IMR-90 (cell line): ENCODE results near the gene NR1D2. TPM values are rescaled to one million over a fixed set of nuclear protein-coding genes. Genes with fewer than 3 reads are reported as not detected.

Experiments used
- ATAC-seq: fragments of 200-7000 bp; cut with Tn5 transposase; 2 replicates; pipeline ENCODE4 v1.9.1; 2020; ENCODE audit warnings: low read depth, mild to moderate bottlenecking, moderate library complexity
- BruUV-seq: library from RNA; stranded (reverse); fragments of 400-500 nt; replicated peaks from 2 replicates; lab custom pipeline; 2021; lab: Mats Ljungman, UMichigan
- CTCF ChIA-PET: fragments of 300-600 bp; formaldehyde crosslinking; extraction: SDS; loops from one replicate; lab custom pipeline; 2021; ENCODE audit warnings: antibody characterized with exemption; lab: Yijun Ruan, JAX
- POLR2A ChIA-PET: fragments of 300-600 bp; sonication (Branson Sonifier 250); formaldehyde crosslinking; loops from one replicate; lab custom pipeline; 2022; ENCODE audit warnings: antibody characterized with exemption; ENCODE audit not compliant: unreplicated experiment; lab: Charles Lee
- DNase-seq: peaks from one replicate; pipeline ENCODE4 v3.0.0; 2013
- H2AFZ ChIP-seq: replicated peaks from 2 replicates; pipeline ENCODE3; 2013; ENCODE audit warnings: low read length, mild to moderate bottlenecking; ENCODE audit not compliant: poor library complexity
- H2AK5ac ChIP-seq: 2 replicates; pipeline ENCODE4 v1.6.1; 2013; ENCODE audit warnings: low read depth, low read length, inconsistent platforms
- H2AK9ac ChIP-seq: replicated peaks from 2 replicates; pipeline ENCODE3; 2013; ENCODE audit warnings: mild to moderate bottlenecking, low read depth, low read length, moderate library complexity; ENCODE audit not compliant: poor library complexity
- H2BK120ac ChIP-seq: 2 replicates; pipeline ENCODE4 v1.6.1; 2013; ENCODE audit warnings: low read depth, low read length, inconsistent platforms
- H2BK15ac ChIP-seq: 3 replicates; pipeline ENCODE4 v1.6.1; 2013; ENCODE audit warnings: low read depth, low read length, inconsistent platforms
- H2BK20ac ChIP-seq: 2 replicates; pipeline ENCODE4 v1.6.1; 2013; ENCODE audit warnings: low read depth, mild to moderate bottlenecking, inconsistent platforms, low read length, moderate library complexity
- H2BK5ac ChIP-seq: 2 replicates; pipeline ENCODE4 v1.6.1; 2013; ENCODE audit warnings: mild to moderate bottlenecking, low read depth, low read length, inconsistent platforms; ENCODE audit not compliant: poor library complexity, severe bottlenecking
- H3K14ac ChIP-seq: replicated peaks from 2 replicates; pipeline ENCODE4 v1.6.1; 2013; ENCODE audit warnings: low read depth, low read length, inconsistent platforms
- H3K18ac ChIP-seq: 2 replicates; pipeline ENCODE4 v1.6.1; 2013; ENCODE audit warnings: low read depth, low read length, control low read depth
- H3K23ac ChIP-seq: 2 replicates; pipeline ENCODE4 v1.6.1; 2013; ENCODE audit warnings: low read depth, low read length, inconsistent platforms
- H3K27ac ChIP-seq: 2 replicates; pipeline ENCODE4 v1.5.1; 2013; ENCODE audit warnings: mild to moderate bottlenecking, control low read depth, low read length; ENCODE audit not compliant: insufficient read depth
- H3K27me3 ChIP-seq: 2 replicates; pipeline ENCODE4 v1.6.1; 2013; ENCODE audit warnings: low read length; ENCODE audit not compliant: control insufficient read depth, insufficient read depth
- H3K36me3 ChIP-seq: 2 replicates; pipeline ENCODE4 v1.6.1; 2013; ENCODE audit warnings: low read length, mixed read lengths; ENCODE audit not compliant: control insufficient read depth, insufficient read depth
- H3K4ac ChIP-seq: 2 replicates; pipeline ENCODE4 v1.6.1; 2013; ENCODE audit warnings: low read depth, low read length, inconsistent platforms
- H3K4me1 ChIP-seq: 2 replicates; pipeline ENCODE4 v1.6.1; 2013; ENCODE audit warnings: low read length, mixed read lengths; ENCODE audit not compliant: control insufficient read depth, insufficient read depth
- H3K4me2 ChIP-seq: 2 replicates; pipeline ENCODE4 v1.6.1; 2013; ENCODE audit warnings: low read depth, mild to moderate bottlenecking, control low read depth, low read length, moderate library complexity
- H3K4me3 ChIP-seq: 2 replicates; pipeline ENCODE4 v1.5.1; 2013; ENCODE audit warnings: low read depth, mild to moderate bottlenecking, control low read depth, low read length, moderate library complexity; ENCODE audit not compliant: insufficient read depth
- H3K56ac ChIP-seq: 2 replicates; pipeline ENCODE4 v1.6.1; 2013; ENCODE audit warnings: low read length, inconsistent platforms; ENCODE audit not compliant: insufficient read depth; ENCODE audit errors: extremely low read depth
- H3K79me1 ChIP-seq, 2 experiments: 2 replicates each; pipeline ENCODE4 v1.6.1; 2013; ENCODE audit warnings: low read length in 2 of 2, inconsistent platforms in 1 of 2, low read depth in 1 of 2
- H3K9ac ChIP-seq: 2 replicates; pipeline ENCODE4 v1.6.1; 2013; ENCODE audit warnings: low read depth, low read length, control low read depth
- H3K9me1 ChIP-seq: 2 replicates; pipeline ENCODE4 v1.6.1; 2013; ENCODE audit warnings: low read length, inconsistent platforms; ENCODE audit not compliant: insufficient read depth
- H3K9me3 ChIP-seq: 2 replicates; pipeline ENCODE4 v1.6.1; 2013; ENCODE audit warnings: low read length; ENCODE audit not compliant: control insufficient read depth, insufficient read depth
- H4K20me1 ChIP-seq: 2 replicates; pipeline ENCODE4 v1.6.1; 2013; ENCODE audit warnings: low read length, inconsistent platforms; ENCODE audit not compliant: insufficient read depth
- H4K5ac ChIP-seq: 2 replicates; pipeline ENCODE4 v1.6.1; 2013; ENCODE audit warnings: mild to moderate bottlenecking, low read depth, low read length, control low read depth
- H4K8ac ChIP-seq, 2 experiments: 2 replicates each; pipeline ENCODE4 v1.6.1; 2013; ENCODE audit warnings: low read depth in 2 of 2, low read length in 2 of 2, control low read depth in 1 of 2, inconsistent platforms in 1 of 2
- H4K91ac ChIP-seq: 2 replicates; pipeline ENCODE4 v1.6.1; 2013; ENCODE audit warnings: low read depth, low read length, inconsistent platforms; ENCODE audit not compliant: insufficient read depth
- CEBPB ChIP-seq: IDR thresholded peaks from 2 replicates; pipeline ENCODE4 v1.6.1; 2012; ENCODE audit warnings: low read depth, low read length, improper control_type of control experiment
- CHD1 ChIP-seq: IDR thresholded peaks from 2 replicates; pipeline ENCODE4 v1.6.1; 2012; ENCODE audit warnings: low read depth, low read length, improper control_type of control experiment
- POLR2A ChIP-seq: IDR thresholded peaks from 2 replicates; pipeline ENCODE4 v1.6.1; 2012; ENCODE audit warnings: mild to moderate bottlenecking, low read depth, low read length
- RAD21 ChIP-seq: IDR thresholded peaks from 2 replicates; pipeline ENCODE4 v1.6.1; 2012; ENCODE audit warnings: low read length, improper control_type of control experiment
- RCOR1 ChIP-seq: IDR thresholded peaks from 2 replicates; pipeline ENCODE4 v1.6.1; 2012; ENCODE audit warnings: mild to moderate bottlenecking, low read length, improper control_type of control experiment; ENCODE audit not compliant: insufficient replicate concordance
- RFX5 ChIP-seq: IDR thresholded peaks from 2 replicates; pipeline ENCODE4 v1.8.0; 2012; ENCODE audit warnings: low read depth, mild to moderate bottlenecking, low read length, moderate library complexity
- SMC3 ChIP-seq: fragments of 150-350 bp; IDR thresholded peaks from 2 replicates; pipeline ENCODE4 v1.6.1; 2016; ENCODE audit warnings: low read depth, mild to moderate bottlenecking, antibody characterized with exemption, low read length, moderate library complexity
- WGBS, 2 experiments: methylation state at CpG; one replicate each; pipeline versions ENCODE4 v1.1.5 to v1.1.7; 2013; ENCODE audit warnings: missing lambda C conversion rate in 2 of 2; ENCODE audit not compliant: insufficient read length in 1 of 2; ENCODE audit errors: extremely low coverage in 2 of 2; 5-methylcytosine and 5-hydroxymethylcytosine counted together
- dilution Hi-C: fragments of 300-500 bp; cut with HindIII; formaldehyde crosslinking; loops from one replicate; pipeline ENCODE4 v1.14.3; 2018; ENCODE audit warnings: low sequenced_read_pairs; ENCODE audit not compliant: unreplicated experiment
- in situ Hi-C: fragments of 300-500 bp; cut with MboI; formaldehyde crosslinking; loops from 3 replicates; pipeline ENCODE4 v1.14.3; 2019; ENCODE audit warnings: low sequenced_read_pairs, inconsistent platforms, mixed read lengths
- intact Hi-C: fragments of 100-400 bp; cut with micrococcal nuclease; formaldehyde crosslinking; loops from 2 replicates; pipeline ENCODE4 v1.10.0; 2022
- polyA plus RNA-seq, 3 experiments: library from polyadenylated mRNA; depleted of rRNA; stranded (reverse); fragments of >200 nt; gene quantifications; 2 replicates each; pipeline ENCODE4 v1.2.3, GENCODE V29; 2012; ENCODE audit warnings: low replicate concordance in 1 of 3
- total RNA-seq: library from RNA; depleted of rRNA; stranded (reverse); fragments of >200 nt; gene quantifications from 2 replicates; pipeline ENCODE4 v1.2.3, GENCODE V29; 2012
- TF ChIP-seq, protein P1 (sequence below): conservative IDR thresholded peaks from 2 replicates; pipeline ENCODE4 v1.5.1; 2012; ENCODE audit warnings: mild to moderate bottlenecking, low read depth, low read length, improper control_type of control experiment
- TF ChIP-seq, protein P2 (sequence below): fragments of 150-350 bp; IDR thresholded peaks from 2 replicates; pipeline ENCODE4 v1.6.1; 2017; ENCODE audit warnings: mild to moderate bottlenecking, antibody characterized with exemption, low read length, low read depth

NR1D2 gene
- total and polyA plus RNA-seq, 2 of the 4 experiments (the other 2 are of a cell fraction) = 8.1 to 41.0 TPM

DNA sequence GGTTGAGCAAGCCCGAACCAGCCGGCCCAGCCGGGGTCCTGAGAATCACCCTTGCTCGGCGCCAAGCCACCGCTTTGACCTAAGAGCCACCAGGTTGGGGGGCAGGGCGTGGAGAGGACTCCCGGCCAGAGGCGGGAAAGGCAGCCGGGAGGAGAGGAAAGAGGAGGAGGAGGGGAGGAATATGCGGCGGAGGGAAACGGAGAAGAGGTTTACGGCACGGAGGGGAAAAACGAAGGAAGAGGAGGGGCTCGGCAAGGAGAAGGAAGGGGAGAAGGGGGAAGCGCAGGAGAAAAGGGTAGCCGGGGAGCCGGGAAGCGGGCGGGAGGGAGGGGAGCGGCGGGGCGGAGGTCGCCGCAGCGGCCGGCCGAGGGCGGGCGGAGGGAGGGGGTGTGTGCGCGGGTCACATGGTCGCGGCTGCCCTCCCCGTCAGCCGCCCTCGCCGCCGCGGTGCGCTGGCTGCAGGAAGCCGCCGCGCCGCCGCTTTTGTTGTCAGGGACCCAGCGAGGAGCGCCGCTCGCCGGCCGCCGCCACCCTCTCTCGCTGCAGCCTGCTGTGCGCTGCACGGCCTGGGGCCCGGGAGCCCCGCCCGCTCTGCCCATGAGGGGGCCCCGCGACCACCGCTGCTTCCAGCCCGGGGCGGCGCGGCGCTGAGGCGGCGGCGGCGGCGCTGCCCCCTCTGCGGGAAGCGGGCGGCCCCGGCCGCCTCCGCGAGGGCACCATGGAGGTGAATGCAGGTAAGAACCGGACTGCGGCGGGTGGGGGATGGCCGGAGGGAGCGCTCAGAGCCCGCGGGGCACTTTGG, at the start of gene NR1D2 (continued):
- no peak for TF ChIP-seq SMC3
- TF ChIP-seq, protein P1, sequence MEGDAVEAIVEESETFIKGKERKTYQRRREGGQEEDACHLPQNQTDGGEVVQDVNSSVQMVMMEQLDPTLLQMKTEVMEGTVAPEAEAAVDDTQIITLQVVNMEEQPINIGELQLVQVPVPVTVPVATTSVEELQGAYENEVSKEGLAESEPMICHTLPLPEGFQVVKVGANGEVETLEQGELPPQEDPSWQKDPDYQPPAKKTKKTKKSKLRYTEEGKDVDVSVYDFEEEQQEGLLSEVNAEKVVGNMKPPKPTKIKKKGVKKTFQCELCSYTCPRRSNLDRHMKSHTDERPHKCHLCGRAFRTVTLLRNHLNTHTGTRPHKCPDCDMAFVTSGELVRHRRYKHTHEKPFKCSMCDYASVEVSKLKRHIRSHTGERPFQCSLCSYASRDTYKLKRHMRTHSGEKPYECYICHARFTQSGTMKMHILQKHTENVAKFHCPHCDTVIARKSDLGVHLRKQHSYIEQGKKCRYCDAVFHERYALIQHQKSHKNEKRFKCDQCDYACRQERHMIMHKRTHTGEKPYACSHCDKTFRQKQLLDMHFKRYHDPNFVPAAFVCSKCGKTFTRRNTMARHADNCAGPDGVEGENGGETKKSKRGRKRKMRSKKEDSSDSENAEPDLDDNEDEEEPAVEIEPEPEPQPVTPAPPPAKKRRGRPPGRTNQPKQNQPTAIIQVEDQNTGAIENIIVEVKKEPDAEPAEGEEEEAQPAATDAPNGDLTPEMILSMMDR = no peak

DNA sequence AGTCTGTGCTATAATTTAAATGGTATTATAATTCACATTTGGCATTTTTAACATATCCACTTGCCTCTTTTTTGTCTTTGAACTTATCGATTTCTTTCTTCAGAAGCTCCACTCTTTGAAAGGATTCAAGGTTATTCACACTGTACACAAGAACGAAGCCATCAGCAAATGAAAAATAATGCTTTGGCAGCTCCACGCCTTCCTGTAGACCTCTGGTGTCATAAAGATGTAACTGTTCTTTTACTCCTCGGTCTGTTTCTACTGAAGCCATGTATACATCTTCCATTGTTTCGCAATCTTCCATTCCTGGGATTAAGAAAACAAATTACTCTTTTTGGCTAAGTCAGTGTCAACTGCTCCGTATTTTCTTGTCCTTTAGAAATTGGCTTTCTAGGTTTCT, 44.3 kb upstream of the NR1D2 start:
- no peak overlapping the region for H3K4ac ChIP-seq
- no peak overlapping the region for H4K91ac ChIP-seq
- WGBS, 2 experiments = no CpG with 5 or more reads among the region's 6 CpGs
- no peak overlapping the region for H2BK120ac ChIP-seq
- H3K4me1 ChIP-seq = peaks cover 2% of the 10 kb centered on the region; the same call in 1 of the 2 replicates
- no peak overlapping the region for H2BK5ac ChIP-seq
- CTCF ChIA-PET = interaction anchor here (0.6 kb wide), 1 partner anchor 9 kb away, joined by 3 read pairs; no protein-coding TSS in a partner anchor
- H4K8ac ChIP-seq = no peak overlapping the region
- in situ Hi-C loops = no loop called here
- H3K79me1 ChIP-seq = peaks cover 0 to 3% of the 10 kb centered on the region in 2 experiments; a peak in 3 of 4 replicates
- H2BK15ac ChIP-seq = no peak overlapping the region
- dilution Hi-C loops = no loop called here
- intact Hi-C loops = no loop called here
- no TSS peak for BruUV-seq
- peaks cover 2% of the 10 kb centered on the region; the same call in 1 of the 2 replicates for H3K9me3 ChIP-seq
- no peak overlapping the region for H3K4me2 ChIP-seq
- H2AFZ ChIP-seq = no peak overlapping the region
- no peak overlapping the region for H3K18ac ChIP-seq
- peaks cover 4% of the 10 kb centered on the region; the same call in 1 of the 2 replicates for H4K20me1 ChIP-seq
- H3K9me1 ChIP-seq = peaks cover 5% of the 10 kb centered on the region; the same call in 1 of the 2 replicates
- H3K36me3 ChIP-seq = peaks cover 10% of the 10 kb centered on the region; the same call in 1 of the 2 replicates
- H4K5ac ChIP-seq = no peak overlapping the region
- TF ChIP-seq, protein P2, sequence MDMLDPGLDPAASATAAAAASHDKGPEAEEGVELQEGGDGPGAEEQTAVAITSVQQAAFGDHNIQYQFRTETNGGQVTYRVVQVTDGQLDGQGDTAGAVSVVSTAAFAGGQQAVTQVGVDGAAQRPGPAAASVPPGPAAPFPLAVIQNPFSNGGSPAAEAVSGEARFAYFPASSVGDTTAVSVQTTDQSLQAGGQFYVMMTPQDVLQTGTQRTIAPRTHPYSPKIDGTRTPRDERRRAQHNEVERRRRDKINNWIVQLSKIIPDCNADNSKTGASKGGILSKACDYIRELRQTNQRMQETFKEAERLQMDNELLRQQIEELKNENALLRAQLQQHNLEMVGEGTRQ = no peak
- no peak for TF ChIP-seq RFX5
- TF ChIP-seq CHD1 = no peak
- TF ChIP-seq POLR2A = no peak
- TF ChIP-seq CEBPB = peak; percentile 99
- TF ChIP-seq RAD21 = peak; percentile 26
- no peak for TF ChIP-seq RCOR1
- peak; percentile 42 for TF ChIP-seq SMC3
- TF ChIP-seq, protein P1 = peak; percentile 31
- no peak overlapping the region for H2BK20ac ChIP-seq
- H3K27me3 ChIP-seq = no peaks in the 10 kb centered on the region
- H3K56ac ChIP-seq = no peak overlapping the region
- H3K27ac ChIP-seq = no peak overlapping the region
- ATAC-seq (peak; percentile 85), DNase-seq (peak; percentile 71)
- no peak overlapping the region for H2AK5ac ChIP-seq
- H3K4me3 ChIP-seq = no peak overlapping the region
- no peak overlapping the region for H2AK9ac ChIP-seq
- H3K14ac ChIP-seq = no peak overlapping the region
- POLR2A ChIA-PET = no interaction called here
- no peak overlapping the region for H3K9ac ChIP-seq
- H3K23ac ChIP-seq = no peak overlapping the region
